K562 (cell line): Measurements from ENCODE around the gene TLE3. TPM values are rescaled to one million over a fixed set of nuclear protein-coding genes. Genes with fewer than 3 reads are reported as not detected.
A peak's percentile ranks its signal among the peaks of the same experiment; 100 is the strongest.

Source experiments
- ARHGAP35 ChIP-seq: fragments of 450-650 bp; IDR thresholded peaks from 2 replicates; pipeline ENCODE4 v1.6.1; 2018; ENCODE audit not compliant: partially characterized antibody
- BHLHE40 ChIP-seq: IDR thresholded peaks from 2 replicates; pipeline ENCODE4 v1.6.1; 2011; ENCODE audit warnings: low read length, improper control_type of control experiment
- E2F1 ChIP-seq: sonication (generic); formaldehyde crosslinking; IDR thresholded peaks from 2 replicates; pipeline ENCODE4 v1.8.1; 2023; ENCODE audit warnings: mild to moderate bottlenecking, missing genetic modification reagents, moderate library complexity
- ESRRA ChIP-seq: fragments of 450-650 bp; IDR thresholded peaks from 2 replicates; pipeline ENCODE4 v1.6.1; 2014; ENCODE audit warnings: low read depth, mild to moderate bottlenecking, moderate library complexity, borderline replicate concordance
- FOXK1 ChIP-seq: sonication (generic); formaldehyde crosslinking; IDR thresholded peaks from 2 replicates; pipeline ENCODE4 v1.8.0; 2022; ENCODE audit warnings: missing genetic modification reagents, mild to moderate bottlenecking, borderline replicate concordance
- HMBOX1 ChIP-seq: sonication (generic); IDR thresholded peaks from 2 replicates; pipeline ENCODE4 v1.6.1; 2016
- HMG20B ChIP-seq: fragments of 250-450 bp; sonication (Bioruptor Pico); IDR thresholded peaks from 2 replicates; pipeline ENCODE4 v1.5.0; 2021; ENCODE audit warnings: mild to moderate bottlenecking
- JUN ChIP-seq, 2 experiments: sonication (generic) in 1 of 2; formaldehyde crosslinking in 1 of 2; IDR thresholded peaks; 2 replicates each; pipeline versions ENCODE4 v1.6.1 to v1.8.0; 2012 to 2022; ENCODE audit warnings: borderline replicate concordance in 2 of 2, mild to moderate bottlenecking in 2 of 2, improper control_type of control experiment in 1 of 2, low read depth in 1 of 2, low read length in 1 of 2, missing genetic modification reagents in 1 of 2
- MAFK ChIP-seq: IDR thresholded peaks from 2 replicates; pipeline ENCODE4 v1.6.1; 2011; ENCODE audit warnings: low read length, improper control_type of control experiment
- NFIC ChIP-seq: fragments of 450-650 bp; IDR thresholded peaks from 2 replicates; pipeline ENCODE4 v1.6.1; 2017; ENCODE audit warnings: mild to moderate bottlenecking, inconsistent platforms
- RBBP5 ChIP-seq: fragments of 200-600 bp; sonication (generic); IDR thresholded peaks from 2 replicates; pipeline ENCODE4 v1.6.1; 2012; ENCODE audit warnings: borderline replicate concordance, mild to moderate bottlenecking, low read length, control low read depth, inconsistent platforms; ENCODE audit not compliant: insufficient read depth, poor library complexity, severe bottlenecking
- RBM14 ChIP-seq: fragments of 200-400 bp; formaldehyde crosslinking; IDR thresholded peaks from 2 replicates; pipeline ENCODE4 v1.6.1; 2018; ENCODE audit warnings: low read depth, mild to moderate bottlenecking, low read length, moderate library complexity, borderline replicate concordance; ENCODE audit not compliant: insufficient read depth
- RFX7 ChIP-seq: fragments of 250-450 bp; sonication (Bioruptor Pico); IDR thresholded peaks from 2 replicates; pipeline ENCODE4 v1.5.1; 2021; ENCODE audit warnings: mild to moderate bottlenecking
- TRIM25 ChIP-seq: fragments of 450-650 bp; IDR thresholded peaks from 2 replicates; pipeline ENCODE4 v1.7.0; 2016; ENCODE audit warnings: borderline replicate concordance
- ZBTB49 ChIP-seq: sonication (generic); formaldehyde crosslinking; IDR thresholded peaks from 2 replicates; pipeline ENCODE4 v1.8.0; 2022; ENCODE audit warnings: missing genetic modification reagents, mild to moderate bottlenecking, borderline replicate concordance
- ZC3H4 ChIP-seq: sonication (generic); formaldehyde crosslinking; IDR thresholded peaks from 2 replicates; pipeline ENCODE4 v1.9.0; 2021; ENCODE audit warnings: missing genetic modification reagents, borderline replicate concordance
- ZNF175 ChIP-seq: fragments of 200-800 bp; sonication (Bioruptor generic); IDR thresholded peaks from 2 replicates; pipeline ENCODE4 v1.6.1; 2016; ENCODE audit warnings: low read depth, mild to moderate bottlenecking, missing genetic modification characterization, missing compliant biosample characterization
- ZNF263 ChIP-seq: sonication (generic); formaldehyde crosslinking; IDR thresholded peaks from 2 replicates; pipeline ENCODE4 v1.8.0; 2022; ENCODE audit warnings: mild to moderate bottlenecking, missing genetic modification reagents, borderline replicate concordance
- ZNF780A ChIP-seq: fragments of 250-450 bp; sonication (Bioruptor Pico); IDR thresholded peaks from 2 replicates; pipeline ENCODE4 v1.5.0; 2021; ENCODE audit warnings: mild to moderate bottlenecking
- polyA plus RNA-seq, 8 experiments: library from polyadenylated mRNA; depleted of rRNA in 4 of 8; stranded (reverse) in 5 of 8; unstranded in 3 of 8; fragments of >200 nt; fragmentation: Nextera tagmentation in 2 of 8; fragmentation: Illumina TruSeq in 1 of 8; extraction: Ambion mirVana in 2 of 8; extraction: Trizol in 1 of 8; gene quantifications; 2 replicates each; pipeline versions ENCODE4 v1.2.1 to v1.2.3, GENCODE V29; 2011 to 2014; ENCODE audit warnings: inconsistent platforms in 1 of 8, missing spikeins in 1 of 8
- total RNA-seq, 7 experiments: library from RNA; depleted of rRNA in 6 of 7; stranded (reverse); fragments of >200 nt in 6 of 7; fragmentation: Illumina TruSeq in 2 of 7; extraction: Trizol in 2 of 7; gene quantifications; 2 replicates each; pipeline versions ENCODE4 v1.2.1 to v1.2.3, GENCODE V29; 2011 to 2021; ENCODE audit warnings: low replicate concordance in 1 of 7

The TLE3 gene
- total and polyA plus RNA-seq, 9 of the 15 experiments (the other 6 are each of a cell fraction or from before 2014, with no cell fraction given), result 1.5 to 84.2 (median 14.1) TPM

GRCh38 chr15:70086636-70087035 is 11.1 kb downstream of the TLE3 start (continued):
- TF ChIP-seq RFX7 (no peak), ZNF263 (no peak), ZBTB49 (CRISPR knock-in tag) (no peak), ZNF780A (CRISPR knock-in tag) (no peak), TRIM25 (no peak), HMG20B (CRISPR knock-in tag) (no peak), MAFK (peak; percentile 78), NFIC (no peak), E2F1 (CRISPR knock-in tag) (no peak), ARHGAP35 (no peak), ESRRA (no peak), FOXK1 (CRISPR knock-in tag) (no peak), RBM14 (no peak), ZC3H4 (no peak), RBBP5 (no peak), BHLHE40 (no peak), JUN (IDR thresholded peaks at IDR 0.05; ENCODE audit: borderline replicate concordance, low read depth, low read length) (no peak), JUN (CRISPR knock-in tag; IDR thresholded peaks at IDR 0.05; ENCODE audit: borderline replicate concordance) (no peak), ZNF175 (CRISPR knock-in tag) (no peak), HMBOX1 (peak; percentile 18; the same call in 1 of the 2 replicates)
